GM08714 (cell line): ENCODE measurements around the gene DRG1.
"Not testable (repeated sequence)": the region's sequence is repeated elsewhere in the genome, so short reads cannot be mapped to it uniquely, and the experiment has no call there.

Experiments
- H3K4me3 ChIP-seq: fragments of 200-500 bp; sonication (Bioruptor generic); 2 replicates; pipeline ENCODE4 v1.5.1; 2014; ENCODE audit warnings: mild to moderate bottlenecking, low read length, inconsistent platforms
- ZNF274 ChIP-seq: IDR thresholded peaks from 2 replicates; pipeline ENCODE4 v1.6.1; 2012; ENCODE audit warnings: mild to moderate bottlenecking, low read depth, low read length

The DRG1 gene

GRCh38 chr22:31451709-31452571, 52.5 kb downstream of the DRG1 start:
- TF ChIP-seq ZNF274: no peak
- no peak overlapping the region for H3K4me3 ChIP-seq

- no peak for TF ChIP-seq ZNF274
- H3K4me3 ChIP-seq: no peak overlapping the region
Measured at GRCh38 chr22:31461699-31462098, 62.3 kb downstream of the DRG1 start.

GRCh38 chr22:31465307-31465706, 65.9 kb downstream of the DRG1 start:
- no peak for TF ChIP-seq ZNF274
- no peak overlapping the region for H3K4me3 ChIP-seq

- no peak for TF ChIP-seq ZNF274
- no peak overlapping the region for H3K4me3 ChIP-seq
Measured at GRCh38 chr22:31474743-31475142, 75.3 kb downstream of the DRG1 start.

- TF ChIP-seq ZNF274: no peak
- no peak overlapping the region for H3K4me3 ChIP-seq
Measured at GRCh38 chr22:31475800-31476199, 76.4 kb downstream of the DRG1 start.

DNA sequence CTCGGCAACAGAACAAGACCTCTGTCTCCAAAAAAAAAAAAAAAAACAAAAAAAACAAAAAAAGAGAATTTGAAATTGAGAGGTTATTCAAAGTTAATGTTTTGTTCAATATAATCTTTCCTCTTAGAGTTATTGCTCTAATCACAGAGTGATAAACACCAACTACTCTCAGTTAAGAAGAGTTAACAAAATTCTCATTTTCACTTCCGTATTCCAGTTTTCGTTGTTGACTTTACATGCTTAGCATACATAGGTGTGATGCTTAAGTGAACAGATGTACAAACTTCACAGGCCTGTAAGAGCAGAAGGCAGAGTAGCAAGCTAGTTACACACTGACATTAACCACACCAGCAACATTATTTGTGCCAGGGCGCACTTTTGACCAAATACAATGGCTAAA, 77.9 kb downstream of the DRG1 start:
- no peak overlapping the region for H3K4me3 ChIP-seq
- TF ChIP-seq ZNF274: no peak

GRCh38 chr22:31481129-31481528, 81.7 kb downstream of the DRG1 start:
- H3K4me3 ChIP-seq: no peak overlapping the region
- TF ChIP-seq ZNF274: no peak

- H3K4me3 ChIP-seq: not testable (repeated sequence)
Measured at GRCh38 chr22:31482470-31482869, 83.1 kb downstream of the DRG1 start.
